ENCODE results near the gene BRD3. TPM values are rescaled to one million over a fixed set of nuclear protein-coding genes. Genes with fewer than 3 reads are reported as not detected.

The BRD3 gene
- total and polyA plus RNA-seq, 11 donors, result 10.3 to 37.3 (median 27.5) TPM

DNA sequence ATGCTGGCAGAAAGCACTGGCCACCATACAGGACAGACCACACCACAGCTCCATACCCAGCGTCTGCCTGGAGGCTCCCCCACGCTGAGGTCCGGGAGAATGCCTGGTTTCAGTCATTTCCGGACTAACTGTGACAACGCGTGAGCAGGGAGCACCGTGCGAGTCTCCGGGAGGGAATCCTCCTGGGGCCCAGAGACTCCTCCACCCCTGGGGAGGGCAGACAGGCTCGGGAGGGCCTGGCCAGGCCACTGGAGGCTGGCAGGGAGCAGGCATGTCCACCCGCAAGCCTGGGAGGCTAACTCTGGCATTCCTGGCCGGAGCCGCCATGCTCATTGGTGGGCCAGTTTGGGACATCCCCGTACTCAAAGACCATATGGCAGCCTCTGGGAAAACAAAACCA is 36.0 kb downstream of the BRD3 start:
- Histone ChIP-seq H3K36me3 (peaks cover 3 to 84% (median 73%) of the 10 kb centered on the region in 9 donors), H3K27ac (no peak overlapping the region), H3K9me3 (peaks cover 0 to 2% (median 0%) of the 10 kb centered on the region in 12 donors), H3K4me1 (no peaks in the 10 kb centered on the region), H3K4me3 (no peak overlapping the region), H3K27me3 (no peaks in the 10 kb centered on the region)
- intact Hi-C loops (cut with DNase I), result no loop called here
- WGBS, 4 donors, result 85 to 91% (median 86%) methylated on average over 9 to 14 of the region's 14 CpGs
- no peak for DNase-seq
- TF ChIP-seq CTCF (IDR thresholded peaks at IDR 0.05) (no peak), POLR2A (IDR thresholded peaks at IDR 0.05) (no peak)
- ATAC-seq, result no peak

- DNase-seq (no peak), ATAC-seq (no peak)
- intact Hi-C loops (cut with DNase I), result no loop called here
- peaks cover 3 to 76% (median 64%) of the 10 kb centered on the region in 9 donors for H3K36me3 ChIP-seq
- WGBS, 4 donors, result 91 to 93% (median 92%) methylated on average over 28 to 29 of the region's 29 CpGs
- TF ChIP-seq POLR2A (IDR thresholded peaks at IDR 0.05), result no peak
- TF ChIP-seq CTCF (IDR thresholded peaks at IDR 0.05), result no peak
- H3K9me3 ChIP-seq, result no peaks in the 10 kb centered on the region
- no peaks in the 10 kb centered on the region for H3K27me3 ChIP-seq
- H3K4me3 ChIP-seq, result no peak overlapping the region
- peaks cover 0 to 7% (median 5%) of the 10 kb centered on the region in 12 donors for H3K4me1 ChIP-seq
- no peak overlapping the region for H3K27ac ChIP-seq
These were observed 36.9 kb downstream of the BRD3 start for GRCh38 chr9:134030821-134031470.

DNA sequence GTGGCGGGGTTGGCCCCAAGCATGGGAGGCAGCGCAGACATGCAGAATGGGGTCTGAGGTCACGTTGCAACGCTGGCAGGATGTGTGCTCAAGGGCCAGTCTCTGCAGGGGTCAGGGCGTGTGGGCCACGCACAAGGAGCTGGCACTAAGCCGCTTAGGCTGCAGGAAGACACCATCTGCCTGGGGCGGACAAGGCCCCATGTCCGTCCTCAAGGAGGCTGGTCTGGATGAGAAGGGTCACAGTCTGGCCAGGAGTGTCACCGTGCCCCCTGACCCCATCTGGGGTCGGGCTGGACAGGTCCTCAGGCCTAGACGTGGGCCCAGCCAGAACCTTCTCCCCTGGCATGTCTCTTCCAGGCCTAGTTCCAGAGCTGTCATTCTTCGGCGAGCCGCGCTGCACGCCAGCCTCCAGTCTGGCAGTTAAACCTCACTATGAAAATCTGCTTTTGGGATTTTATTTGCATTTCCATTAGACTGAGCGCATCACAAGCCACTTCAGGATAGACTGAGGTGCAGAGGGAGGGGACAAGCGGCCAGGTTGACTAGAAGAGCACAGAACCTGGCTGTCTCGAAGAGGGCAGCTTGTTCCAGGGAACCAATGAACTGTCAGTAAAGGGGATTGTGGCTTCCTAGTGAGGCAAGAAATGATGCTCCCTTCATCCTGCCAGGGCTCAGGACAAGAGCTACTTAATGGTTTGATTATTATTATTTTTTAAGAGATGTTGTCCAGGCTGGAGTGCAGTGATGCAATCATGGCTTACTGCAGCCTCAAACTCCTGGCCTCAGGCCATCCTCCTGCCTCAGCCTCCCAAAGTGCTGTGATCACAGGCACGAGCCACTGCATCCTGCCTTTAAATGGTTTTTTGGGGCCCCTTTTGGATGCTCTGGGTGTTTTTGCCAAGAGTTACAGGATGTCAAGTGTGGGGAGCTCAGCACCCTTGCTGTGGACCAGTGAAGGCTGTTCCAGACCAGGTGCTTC is 38.3 kb downstream of the BRD3 start:
- Histone ChIP-seq H3K4me1 (peaks cover 0 to 11% (median 8%) of the 10 kb centered on the region in 12 donors), H3K4me3 (no peak overlapping the region), H3K27me3 (no peaks in the 10 kb centered on the region), H3K27ac (no peak overlapping the region), H3K9me3 (no peaks in the 10 kb centered on the region), H3K36me3 (peaks cover 1 to 62% (median 50%) of the 10 kb centered on the region in 9 donors)
- no peak for ATAC-seq
- WGBS, 4 donors, result 89 to 94% (median 91%) methylated on average over 19 to 21 of the region's 21 CpGs
- intact Hi-C loops (cut with DNase I), result loop anchor here in 5 of 10 donors (5.0 kb wide), 3 partner anchors 33 to 98 kb away; partner anchors contain the start of gene BRD3 (in 4 of the 5)
- TF ChIP-seq POLR2A (IDR thresholded peaks at IDR 0.05) (no peak), CTCF (IDR thresholded peaks at IDR 0.05) (no peak)
- no peak for DNase-seq

Measured in heart left ventricle (tissue), 16 donors.